Measurements from ENCODE around the gene SGSM2.

The SGSM2 gene

GRCh38 chr17:2372681-2373080, 35.4 kb downstream of the SGSM2 start:
- Histone ChIP-seq H4K20me1 (ENCODE audit: insufficient read depth, low read length) (no peaks in the 10 kb centered on the region), H3K4me3 (ENCODE audit: low read depth, low read length, poor library complexity, severe bottlenecking) (no peak overlapping the region), H3K9ac (ENCODE audit: low read length) (no peak overlapping the region), H3K79me2 (ENCODE audit: insufficient read depth, low read length) (no peaks in the 10 kb centered on the region), H3K9me3 (ENCODE audit: low read length) (no peaks in the 10 kb centered on the region), H2AFZ (ENCODE audit: low read length) (no peak overlapping the region), H3K4me1 (ENCODE audit: insufficient read depth, low read length, severe bottlenecking) (no peaks in the 10 kb centered on the region), H3F3A (ENCODE audit: insufficient read depth, low read length) (no peaks in the 10 kb centered on the region), H3K27ac (ENCODE audit: low read depth, low read length, poor library complexity, severe bottlenecking) (no peak overlapping the region), H3K4me2 (ENCODE audit: low read length) (no peak overlapping the region), H3K27me3 (ENCODE audit: insufficient read depth, low read length) (no peaks in the 10 kb centered on the region), H3K9me2 (ENCODE audit: low read depth, low read length) (no peaks in the 10 kb centered on the region), H3K36me3 (ENCODE audit: insufficient read depth, low read length) (peaks cover 29% of the 10 kb centered on the region)
- TF ChIP-seq EZH2 (IDR thresholded peaks at IDR 0.05; ENCODE audit: borderline replicate concordance, low read length) (no peak), CTCF (IDR thresholded peaks at IDR 0.05; ENCODE audit: low read length) (no peak)

GRCh38 chr17:2373179-2373578, 35.9 kb downstream of the SGSM2 start:
- H3K36me3 ChIP-seq (ENCODE audit: insufficient read depth, low read length): peaks cover 33% of the 10 kb centered on the region
- no peak overlapping the region for H3K4me3 ChIP-seq (ENCODE audit: low read depth, low read length, poor library complexity, severe bottlenecking)
- H3K9me2 ChIP-seq (ENCODE audit: low read depth, low read length): no peaks in the 10 kb centered on the region
- H2AFZ ChIP-seq (ENCODE audit: low read length): no peak overlapping the region
- no peaks in the 10 kb centered on the region for H3F3A ChIP-seq (ENCODE audit: insufficient read depth, low read length)
- H3K9me3 ChIP-seq (ENCODE audit: low read length): no peaks in the 10 kb centered on the region
- no peak for TF ChIP-seq EZH2 (IDR thresholded peaks at IDR 0.05; ENCODE audit: borderline replicate concordance, low read length)
- no peak for TF ChIP-seq CTCF (IDR thresholded peaks at IDR 0.05; ENCODE audit: low read length)
- H3K4me1 ChIP-seq (ENCODE audit: insufficient read depth, low read length, severe bottlenecking): no peaks in the 10 kb centered on the region
- no peaks in the 10 kb centered on the region for H4K20me1 ChIP-seq (ENCODE audit: insufficient read depth, low read length)
- H3K9ac ChIP-seq (ENCODE audit: low read length): no peak overlapping the region
- no peak overlapping the region for H3K4me2 ChIP-seq (ENCODE audit: low read length)
- no peaks in the 10 kb centered on the region for H3K79me2 ChIP-seq (ENCODE audit: insufficient read depth, low read length)
- no peaks in the 10 kb centered on the region for H3K27me3 ChIP-seq (ENCODE audit: insufficient read depth, low read length)
- H3K27ac ChIP-seq (ENCODE audit: low read depth, low read length, poor library complexity, severe bottlenecking): no peak overlapping the region

- H2AFZ ChIP-seq (ENCODE audit: low read length): no peak overlapping the region
These were observed 37.4 kb downstream of the SGSM2 start for GRCh38 chr17:2374549-2375285.

More at GRCh38 chr17:2374549-2375285, 37.4 kb downstream of the SGSM2 start:
- Histone ChIP-seq H3K79me2 (ENCODE audit: insufficient read depth, low read length) (no peaks in the 10 kb centered on the region), H3K36me3 (ENCODE audit: insufficient read depth, low read length) (peaks cover 33% of the 10 kb centered on the region), H3K27me3 (ENCODE audit: insufficient read depth, low read length) (no peaks in the 10 kb centered on the region), H3K9me3 (ENCODE audit: low read length) (no peaks in the 10 kb centered on the region), H3F3A (ENCODE audit: insufficient read depth, low read length) (no peaks in the 10 kb centered on the region), H3K27ac (ENCODE audit: low read depth, low read length, poor library complexity, severe bottlenecking) (no peak overlapping the region), H3K9me2 (ENCODE audit: low read depth, low read length) (no peaks in the 10 kb centered on the region), H3K4me3 (ENCODE audit: low read depth, low read length, poor library complexity, severe bottlenecking) (no peak overlapping the region), H3K9ac (ENCODE audit: low read length) (no peak overlapping the region), H3K4me2 (ENCODE audit: low read length) (no peak overlapping the region), H4K20me1 (ENCODE audit: insufficient read depth, low read length) (no peaks in the 10 kb centered on the region), H3K4me1 (ENCODE audit: insufficient read depth, low read length, severe bottlenecking) (no peaks in the 10 kb centered on the region)
- TF ChIP-seq CTCF (IDR thresholded peaks at IDR 0.05; ENCODE audit: low read length) (no peak), EZH2 (IDR thresholded peaks at IDR 0.05; ENCODE audit: borderline replicate concordance, low read length) (no peak)
